ENCODE measurements around the gene XPO1.

Gene XPO1

GRCh38 chr2:61431345-61431744, 106.8 kb downstream of the XPO1 start:
- TF ChIP-seq CTCF (conservative IDR thresholded peaks at IDR 0.05; ENCODE audit: low read depth, low read length), result no peak
- H3K4me3 ChIP-seq (ENCODE audit: low read length), result no peak overlapping the region
- DNase-seq (ENCODE audit: low read depth), result no peak
